ENCODE results near the gene CALCB.

CALCB gene

GRCh38 chr11:15074206-15075161 lies 1.1 kb downstream of the CALCB start:
- peak; percentile 60 to 84 for DNase-seq (ENCODE audit: low read depth in 2 of 2)

DNA sequence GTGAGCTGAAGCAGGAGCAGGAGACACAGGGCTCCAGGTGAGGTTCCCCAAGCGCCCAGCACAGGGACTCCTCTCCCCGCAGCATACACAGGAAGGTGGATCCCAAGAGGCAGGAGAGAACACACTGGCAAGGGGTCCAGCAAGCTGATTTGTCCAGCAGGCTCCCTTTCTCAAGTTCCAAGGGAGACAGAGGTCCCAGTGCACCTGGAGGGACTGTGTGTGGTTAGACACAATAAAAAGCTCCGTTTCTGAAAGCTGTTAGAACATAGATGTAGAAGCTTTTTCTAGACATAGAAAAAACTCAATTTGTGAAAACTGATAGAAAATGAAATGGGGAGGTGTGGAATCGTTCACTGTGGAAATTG lies 1.8 kb downstream of the CALCB start:
- no peak for DNase-seq (ENCODE audit: low read depth in 2 of 2)

- no peak for DNase-seq (ENCODE audit: low read depth in 2 of 2)
These were observed 17.8 kb downstream of the CALCB start for GRCh38 chr11:15091175-15091574.

- no peak for DNase-seq (ENCODE audit: low read depth in 2 of 2)
These were observed 18.2 kb downstream of the CALCB start for GRCh38 chr11:15091625-15092024.

GRCh38 chr11:15093432-15093831 lies 20.0 kb downstream of the CALCB start:
- DNase-seq (ENCODE audit: low read depth in 2 of 2), result no peak

DNA sequence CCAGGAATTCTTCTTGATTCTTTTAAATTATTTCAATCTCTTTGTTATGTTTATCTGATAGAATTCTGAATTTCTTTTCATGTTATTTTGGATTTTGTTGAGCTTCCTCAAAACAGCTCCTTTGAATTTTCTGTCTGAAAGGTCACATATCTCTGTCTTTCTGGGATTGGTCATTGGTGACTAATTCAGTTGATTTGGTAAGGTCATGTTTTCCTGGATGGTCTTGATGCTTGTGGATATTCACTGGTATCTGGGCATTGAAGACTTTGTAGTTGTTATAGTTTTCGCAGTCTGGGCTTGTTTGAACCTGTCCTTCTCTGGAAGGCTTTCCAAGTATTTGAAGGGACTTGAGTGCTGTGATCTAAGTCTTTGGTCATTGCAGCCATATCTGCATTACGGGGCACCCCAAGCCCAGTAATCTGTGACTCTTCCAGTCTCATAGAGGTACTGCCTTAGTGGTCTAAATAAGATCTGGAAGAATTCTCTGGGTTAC lies 22.4 kb downstream of the CALCB start:
- DNase-seq (ENCODE audit: low read depth in 2 of 2), result no peak

DNA sequence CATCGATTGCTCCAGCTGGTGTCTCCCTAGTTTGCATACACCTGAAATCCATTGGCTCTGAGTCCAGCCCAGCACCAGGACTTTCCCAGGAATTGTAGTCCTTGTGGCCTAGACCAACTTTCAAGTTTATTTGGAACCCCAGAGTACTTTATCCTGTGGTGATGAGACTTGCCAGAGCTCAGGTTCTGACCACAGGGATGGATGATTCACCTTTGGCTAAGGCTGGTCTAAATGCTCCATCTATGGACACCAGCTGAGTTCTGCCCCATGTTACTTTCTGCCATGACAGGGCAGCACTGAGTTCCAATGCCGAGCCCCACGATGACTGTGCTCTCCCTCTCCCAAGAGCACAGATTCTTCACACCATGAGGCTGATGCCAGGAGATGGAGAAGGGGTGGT lies 24.0 kb downstream of the CALCB start:
- DNase-seq (ENCODE audit: low read depth in 2 of 2), result no peak

DNA sequence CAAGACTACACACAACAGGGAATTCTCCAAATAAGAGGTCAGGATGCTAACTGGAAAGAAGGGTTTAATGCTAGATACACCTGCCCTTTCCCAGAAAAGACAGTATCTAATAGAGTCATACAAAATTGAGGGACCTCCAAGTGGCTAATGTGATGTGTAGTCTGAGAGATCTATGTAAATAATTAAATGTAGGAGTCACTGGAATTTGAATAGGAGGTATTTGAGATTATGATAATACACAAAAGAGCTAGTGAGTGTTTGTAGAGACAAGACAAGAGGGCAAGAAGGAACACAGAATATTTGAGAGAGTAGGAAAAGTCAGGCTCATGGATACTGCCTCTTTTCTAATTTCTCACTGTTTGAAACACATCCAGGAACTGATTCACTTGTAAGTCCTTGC lies 25.9 kb downstream of the CALCB start:
- DNase-seq (ENCODE audit: low read depth in 2 of 2), result no peak

- peak in 1 of 2 donors; percentile 11 for DNase-seq (ENCODE audit: low read depth in 2 of 2)
These were observed 27.8 kb downstream of the CALCB start for GRCh38 chr11:15101072-15101709.

DNA sequence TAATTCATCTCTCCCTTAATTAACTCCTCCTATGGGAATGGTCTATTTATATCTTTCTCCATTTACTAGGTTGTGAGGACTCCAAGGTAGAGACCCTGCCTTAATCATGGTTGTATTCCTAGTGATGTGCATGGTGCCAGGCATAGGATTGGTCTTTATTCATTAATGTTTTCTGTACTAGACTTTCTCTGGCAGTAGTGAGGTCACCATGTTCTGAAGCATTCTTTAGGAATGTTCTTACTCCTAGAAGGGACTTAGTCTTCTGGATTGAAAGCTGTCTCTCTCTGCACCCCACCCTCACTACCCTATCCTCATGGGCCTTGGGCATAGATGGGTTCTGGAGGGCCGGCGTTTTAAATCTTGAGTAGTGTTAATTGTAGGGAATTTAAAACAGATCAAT lies 30.8 kb downstream of the CALCB start:
- no peak for DNase-seq (ENCODE audit: low read depth in 2 of 2)

DNA sequence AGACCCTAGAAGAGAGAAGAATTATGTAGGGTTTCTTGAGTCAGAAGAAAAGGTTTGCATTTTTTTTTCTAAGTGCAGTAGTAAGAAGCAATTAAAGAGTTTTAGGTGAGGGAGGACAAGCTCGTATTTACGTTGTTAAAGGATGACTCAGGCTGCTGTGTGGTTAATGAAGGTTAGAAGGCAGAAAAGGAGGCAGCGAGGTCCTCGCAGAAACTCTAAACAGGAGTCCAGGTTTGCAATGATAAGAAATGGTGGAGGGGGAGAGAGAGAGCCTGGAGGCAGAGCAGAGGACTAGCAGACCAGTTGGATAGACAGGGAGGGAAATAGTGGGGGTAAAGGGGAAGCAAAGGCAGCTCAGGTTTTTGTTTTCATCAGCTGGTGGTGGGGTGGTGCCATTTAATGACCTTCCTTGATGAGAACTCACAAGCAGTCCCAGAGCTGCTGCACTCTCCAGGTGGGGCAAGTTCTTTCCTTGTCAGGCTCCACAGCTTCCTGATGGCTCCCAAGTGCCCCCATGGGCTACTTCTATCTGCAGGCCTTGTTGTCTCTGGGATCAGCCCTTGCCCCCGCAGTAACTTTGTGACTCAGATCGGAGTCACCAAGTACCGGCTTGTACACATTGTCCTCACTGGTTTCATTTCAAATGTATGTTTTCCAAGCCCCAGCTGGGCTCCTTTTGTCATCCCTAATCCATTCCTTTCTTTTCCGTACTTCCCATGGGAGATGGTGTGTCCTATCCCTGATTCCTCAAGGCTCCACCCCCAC lies 33.0 kb downstream of the CALCB start:
- DNase-seq (ENCODE audit: low read depth in 2 of 2), result no peak

DNA sequence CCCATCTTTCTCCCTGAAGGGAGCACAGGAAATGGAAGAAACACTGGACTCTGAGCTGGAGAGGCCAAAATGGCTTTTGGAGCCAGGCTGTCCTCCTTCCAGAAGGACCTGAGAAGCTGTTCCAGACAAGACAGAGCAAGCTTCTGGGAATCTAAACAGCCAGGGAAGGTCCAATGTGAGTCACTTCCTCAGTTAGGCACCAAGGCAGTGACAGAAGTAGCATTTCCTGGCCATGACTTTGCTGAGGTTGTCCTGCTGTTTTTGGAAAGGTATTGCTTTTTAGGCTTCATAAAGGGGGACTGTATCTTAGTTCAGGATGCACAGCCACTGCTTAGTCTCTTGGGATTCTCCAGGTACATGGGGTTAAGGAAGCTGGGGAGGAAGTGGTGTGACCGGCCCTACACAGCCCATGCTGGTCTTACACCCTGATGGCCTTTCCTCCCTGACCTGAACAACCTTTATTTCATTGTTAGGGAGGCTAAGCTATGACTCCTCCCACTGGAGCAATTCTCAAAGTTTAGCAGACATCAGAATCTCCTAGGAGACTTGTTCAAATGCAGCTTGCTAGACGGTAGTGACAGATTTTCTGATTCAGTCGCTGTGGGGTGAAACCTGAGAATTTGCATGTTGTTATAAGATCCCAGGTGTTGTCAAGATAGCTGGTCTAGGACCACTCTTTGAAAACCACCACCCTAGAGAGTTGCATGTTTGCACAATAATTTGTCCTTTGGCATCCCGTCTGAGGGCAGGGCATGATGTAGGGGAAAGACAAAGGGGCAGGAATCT lies 34.5 kb downstream of the CALCB start:
- no peak for DNase-seq (ENCODE audit: low read depth in 2 of 2)

DNA sequence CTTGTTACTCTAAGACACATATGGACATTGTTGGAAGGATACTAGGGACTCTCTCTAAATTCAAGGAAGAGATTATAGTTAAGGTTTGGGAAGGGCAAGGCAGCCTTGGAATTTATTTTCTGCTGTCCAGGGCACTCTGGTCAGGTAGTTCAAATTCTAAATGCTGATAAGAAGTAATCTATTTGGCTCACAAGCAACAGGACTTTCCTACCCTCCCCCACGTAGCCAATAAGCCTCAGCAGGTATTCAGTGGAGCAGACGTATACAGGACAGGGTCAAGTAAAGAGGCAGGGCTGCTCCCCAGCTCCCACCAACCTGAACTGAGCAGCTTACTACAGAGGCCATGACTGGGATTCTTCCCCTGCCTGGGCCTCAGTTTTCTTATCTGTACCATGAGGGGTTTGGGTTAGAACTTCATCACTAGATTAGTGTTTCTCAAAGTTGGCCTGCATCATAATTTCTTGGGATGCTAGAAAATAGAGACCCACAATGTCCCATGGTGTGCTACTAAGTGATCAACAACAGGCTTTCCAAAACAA lies 35.3 kb downstream of the CALCB start:
- no peak for DNase-seq (ENCODE audit: low read depth in 2 of 2)

DNA sequence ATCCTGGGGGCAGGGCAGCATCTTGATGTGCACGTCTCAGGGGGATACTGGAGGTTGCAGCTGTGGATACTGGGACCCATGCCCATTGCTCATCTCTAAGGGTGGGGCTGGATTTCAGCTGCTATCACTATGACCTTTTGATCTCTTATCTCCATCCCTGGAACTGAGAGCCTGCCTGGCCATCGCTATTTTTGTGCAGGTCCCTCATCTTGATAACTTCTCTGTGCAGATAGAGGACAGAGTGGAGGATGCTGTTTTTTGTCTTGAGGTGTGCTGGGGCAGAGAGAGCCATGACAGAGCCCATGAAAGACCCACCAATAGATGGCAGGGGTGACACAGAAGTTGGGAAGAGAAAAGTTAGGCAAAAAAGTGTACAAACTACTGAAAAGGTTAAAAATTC lies 36.2 kb downstream of the CALCB start:
- no peak for DNase-seq (ENCODE audit: low read depth in 2 of 2)

- no peak for DNase-seq (ENCODE audit: low read depth in 2 of 2)
These were observed 37.8 kb downstream of the CALCB start for GRCh38 chr11:15111215-15111614.

DNA sequence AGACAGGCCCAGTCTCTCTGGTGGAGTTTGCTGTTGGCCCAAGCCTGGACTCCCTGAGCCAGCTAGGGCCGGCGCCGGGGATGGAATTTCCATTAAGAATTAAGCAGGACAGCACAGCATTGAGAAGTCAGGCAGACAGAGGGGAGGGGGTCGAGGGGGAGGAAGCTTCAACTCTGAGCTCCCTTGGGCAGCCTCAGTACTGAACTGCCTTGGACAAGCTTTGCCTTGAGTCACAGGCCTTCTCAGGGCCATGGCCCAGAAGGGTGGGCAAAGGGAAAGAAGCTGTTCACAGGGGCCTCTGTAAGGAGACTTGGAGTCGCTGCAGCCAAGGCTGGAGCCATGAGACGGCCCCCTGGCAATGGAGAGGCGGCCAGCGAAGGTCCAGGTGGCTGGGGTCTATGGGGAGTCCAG lies 38.7 kb downstream of the CALCB start:
- DNase-seq (ENCODE audit: low read depth in 2 of 2), result no peak

- DNase-seq (ENCODE audit: low read depth in 2 of 2), result no peak
These were observed 40.0 kb downstream of the CALCB start for GRCh38 chr11:15113381-15113780.

- no peak for DNase-seq (ENCODE audit: low read depth in 2 of 2)
These were observed 41.4 kb downstream of the CALCB start, which contains the start of gene INSC for GRCh38 chr11:15114501-15115475. INSC (plus strand) TSS chr11:15114923; CDS start chr11:15149175, 34,252 bp downstream.

DNA sequence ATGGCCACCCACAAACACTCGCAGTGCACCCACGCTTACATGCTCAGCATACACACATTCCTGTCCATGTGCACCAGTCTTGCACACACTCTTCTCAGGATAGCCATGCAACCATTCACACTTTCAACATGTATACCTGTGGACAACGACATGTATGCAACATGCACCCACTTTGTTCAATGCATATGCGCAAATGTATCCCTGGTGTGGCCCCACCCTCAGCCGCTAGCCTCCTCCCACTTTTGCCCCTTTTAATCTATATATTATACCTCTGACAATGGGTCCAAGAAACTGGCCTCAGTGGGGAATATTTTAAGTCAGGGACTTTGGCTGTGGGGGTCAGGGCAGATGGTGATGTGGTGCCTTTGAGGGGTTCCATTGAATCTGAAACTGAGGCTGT lies 42.3 kb downstream of the CALCB start:
- no peak for DNase-seq (ENCODE audit: low read depth in 2 of 2)

DNA sequence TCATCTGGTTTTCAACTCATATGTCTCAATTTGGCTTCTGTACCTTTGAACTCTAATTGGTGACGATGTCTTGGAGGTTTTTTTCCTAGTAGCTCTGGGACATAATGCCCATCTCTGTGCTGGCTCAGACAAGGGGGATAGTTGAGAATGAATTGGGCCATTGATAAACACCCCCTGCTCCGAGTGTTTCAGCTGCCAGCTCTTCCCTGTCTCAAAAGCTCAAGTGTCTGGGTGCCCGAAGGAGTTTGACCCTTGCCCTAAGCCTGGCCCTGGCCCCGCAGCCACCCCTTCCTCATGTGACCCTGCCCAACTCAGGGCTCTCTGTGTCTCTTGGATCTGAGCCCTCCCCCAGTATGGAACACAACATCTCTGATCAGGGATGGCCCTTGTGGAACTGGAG lies 44.4 kb downstream of the CALCB start:
- no peak for DNase-seq (ENCODE audit: low read depth in 2 of 2)

Data from stimulated activated CD4-positive, alpha-beta T cell treated with anti-CD3 and anti-CD28 coated beads, Interleukin-1b, Interleukin-23, amount 100 ng/mL, for 1 hour (primary cell).